Skeletal muscle satellite cell (primary cell): ENCODE measurements around the gene NLRC4. TPM values are rescaled to one million over a fixed set of nuclear protein-coding genes. Genes with fewer than 3 reads are reported as not detected.
"Not testable (repeated sequence)": the region's sequence is repeated elsewhere in the genome, so short reads cannot be mapped to it uniquely, and the experiment has no call there.

Experiments used
- H3K27me3 ChIP-seq: 2 replicates; pipeline ENCODE4 v1.7.0; 2013; ENCODE audit warnings: low read length; ENCODE audit not compliant: control insufficient read depth, insufficient read depth
- H3K36me3 ChIP-seq: 2 replicates; pipeline ENCODE4 v1.7.0; 2013; ENCODE audit warnings: mild to moderate bottlenecking, control low read depth, low read length; ENCODE audit not compliant: insufficient read depth
- H3K4me1 ChIP-seq: 2 replicates; pipeline ENCODE4 v1.7.0; 2013; ENCODE audit warnings: low read length; ENCODE audit not compliant: control insufficient read depth, insufficient read depth
- H3K4me2 ChIP-seq: 2 replicates; pipeline ENCODE4 v1.7.0; 2013; ENCODE audit warnings: mild to moderate bottlenecking, low read length
- H3K4me3 ChIP-seq: 2 replicates; pipeline ENCODE4 v1.7.0; 2013; ENCODE audit warnings: low read length
- H3K9ac ChIP-seq: 2 replicates; pipeline ENCODE4 v1.7.0; 2013; ENCODE audit warnings: mild to moderate bottlenecking, low read depth, low read length, moderate library complexity
- H3K9me3 ChIP-seq: replicated peaks from 2 replicates; pipeline ENCODE4 v1.7.0; 2013; ENCODE audit warnings: mild to moderate bottlenecking, control low read depth, low read length
- total RNA-seq: library from RNA; depleted of rRNA; stranded (reverse); fragments of >200 nt; gene quantifications from 2 replicates; pipeline ENCODE4 v1.2.3, GENCODE V29; 2012; rRNA removed

NLRC4 gene
- not detected in 2 replicates for total RNA-seq

- H3K27me3 ChIP-seq, result peaks cover 16% of the 10 kb centered on the region
Observed at GRCh38 chr2:32264422-32265105, at the start of gene NLRC4. TSS of gene NLRC4 (minus strand) at chr2:32264886. CDS start at chr2:32256775, 8,111 bp downstream.

GRCh38 chr2:32310577-32310976 lies 45.9 kb upstream of the NLRC4 start:
- H3K27me3 ChIP-seq, result no peaks in the 10 kb centered on the region
- peaks cover 7% of the 10 kb centered on the region for H3K36me3 ChIP-seq
- no peak overlapping the region for H3K4me2 ChIP-seq

More at GRCh38 chr2:32264422-32265105, at the start of gene NLRC4:
- H3K4me2 ChIP-seq, result no peak within 1 kb of the TSS
- no peaks in the 10 kb centered on the region for H3K36me3 ChIP-seq
- no peaks in the 10 kb centered on the region for H3K4me1 ChIP-seq
- H3K9me3 ChIP-seq, result no peaks in the 10 kb centered on the region
- H3K4me3 ChIP-seq, result no peak within 1 kb of the TSS
- no peak within 1 kb of the TSS for H3K9ac ChIP-seq

GRCh38 chr2:32293966-32294562 lies 29.4 kb upstream of the NLRC4 start:
- H3K9ac ChIP-seq, H3K27me3 ChIP-seq, H3K4me3 ChIP-seq, H3K9me3 ChIP-seq, H3K4me2 ChIP-seq: not testable (repeated sequence)
- H3K36me3 ChIP-seq, result peaks cover 10% of the 10 kb centered on the region
- H3K4me1 ChIP-seq, result peaks cover 13% of the 10 kb centered on the region

More at GRCh38 chr2:32310577-32310976, 45.9 kb upstream of the NLRC4 start:
- no peak overlapping the region for H3K4me3 ChIP-seq
- no peaks in the 10 kb centered on the region for H3K4me1 ChIP-seq
- H3K9ac ChIP-seq, result no peak overlapping the region
- no peaks in the 10 kb centered on the region for H3K9me3 ChIP-seq

GRCh38 chr2:32293493-32293892 lies 28.8 kb upstream of the NLRC4 start:
- Histone ChIP-seq H3K4me1 (peaks cover 18% of the 10 kb centered on the region), H3K36me3 (peaks cover 10% of the 10 kb centered on the region)
- not testable (repeated sequence) for H3K27me3 ChIP-seq, H3K9ac ChIP-seq, H3K4me2 ChIP-seq, H3K9me3 ChIP-seq, H3K4me3 ChIP-seq

- peaks cover 18% of the 10 kb centered on the region for H3K4me1 ChIP-seq
- H3K36me3 ChIP-seq, result peaks cover 10% of the 10 kb centered on the region
- no peak overlapping the region for H3K4me2 ChIP-seq
- no peak overlapping the region for H3K9ac ChIP-seq
- no peak overlapping the region for H3K4me3 ChIP-seq
- no peaks in the 10 kb centered on the region for H3K9me3 ChIP-seq
- no peaks in the 10 kb centered on the region for H3K27me3 ChIP-seq
Observed at GRCh38 chr2:32291746-32292145, 27.1 kb upstream of the NLRC4 start.

GRCh38 chr2:32290000-32290339 lies 25.3 kb upstream of the NLRC4 start:
- no peaks in the 10 kb centered on the region for H3K9me3 ChIP-seq
- no peak overlapping the region for H3K4me3 ChIP-seq
- peak overlapping the region; percentile 17 for H3K4me2 ChIP-seq
- H3K9ac ChIP-seq, result no peak overlapping the region
- H3K36me3 ChIP-seq, result peaks cover 7% of the 10 kb centered on the region
- peaks cover 18% of the 10 kb centered on the region for H3K4me1 ChIP-seq
- H3K27me3 ChIP-seq, result no peaks in the 10 kb centered on the region

GRCh38 chr2:32289165-32289999 lies 24.7 kb upstream of the NLRC4 start:
- Histone ChIP-seq H3K4me3 (no peak overlapping the region), H3K4me2 (peak overlapping the region; percentile 17), H3K9me3 (no peaks in the 10 kb centered on the region), H3K9ac (no peak overlapping the region), H3K4me1 (peaks cover 18% of the 10 kb centered on the region), H3K36me3 (peaks cover 7% of the 10 kb centered on the region), H3K27me3 (no peaks in the 10 kb centered on the region)

GRCh38 chr2:32284321-32284720 lies 19.6 kb upstream of the NLRC4 start:
- Histone ChIP-seq H3K27me3 (no peaks in the 10 kb centered on the region), H3K4me2 (no peak overlapping the region), H3K4me3 (no peak overlapping the region), H3K9me3 (no peaks in the 10 kb centered on the region), H3K9ac (no peak overlapping the region), H3K36me3 (peaks cover 5% of the 10 kb centered on the region), H3K4me1 (peaks cover 8% of the 10 kb centered on the region)

GRCh38 chr2:32278478-32278853 lies 13.8 kb upstream of the NLRC4 start:
- Histone ChIP-seq H3K27me3 (peaks cover 1% of the 10 kb centered on the region), H3K36me3 (peaks cover 10% of the 10 kb centered on the region), H3K4me1 (peaks cover 4% of the 10 kb centered on the region), H3K9me3 (no peaks in the 10 kb centered on the region), H3K9ac (peak overlapping the region; percentile 100), H3K4me2 (peak overlapping the region; percentile 86), H3K4me3 (peak overlapping the region; percentile 99)

- no peaks in the 10 kb centered on the region for H3K9me3 ChIP-seq
- peak within 1 kb of the TSS; percentile 100 for H3K9ac ChIP-seq
- H3K27me3 ChIP-seq, result peaks cover 3% of the 10 kb centered on the region
- H3K4me3 ChIP-seq, result peak within 1 kb of the TSS; percentile 99
- peaks cover 10% of the 10 kb centered on the region for H3K36me3 ChIP-seq
- H3K4me1 ChIP-seq, result peaks cover 4% of the 10 kb centered on the region
- H3K4me2 ChIP-seq, result peak within 1 kb of the TSS; percentile 86
Observed at GRCh38 chr2:32277674-32278477, 13.2 kb upstream of the NLRC4 start, which contains the start of gene YIPF4. TSS of gene YIPF4 (plus strand) at chr2:32277904. CDS start at chr2:32278156, 252 bp downstream.

GRCh38 chr2:32277363-32277673 lies 12.6 kb upstream of the NLRC4 start:
- H3K27me3 ChIP-seq, result peaks cover 3% of the 10 kb centered on the region
- no peaks in the 10 kb centered on the region for H3K9me3 ChIP-seq
- H3K9ac ChIP-seq, result peak overlapping the region; percentile 100
- H3K4me3 ChIP-seq, result peak overlapping the region; percentile 99
- peak overlapping the region; percentile 86 for H3K4me2 ChIP-seq
- peaks cover 4% of the 10 kb centered on the region for H3K4me1 ChIP-seq
- H3K36me3 ChIP-seq, result peaks cover 10% of the 10 kb centered on the region
